ENCODE results near the gene ZW10. TPM values are rescaled to one million over a fixed set of nuclear protein-coding genes. Genes with fewer than 3 reads are reported as not detected.
"Not testable (repeated sequence)": the region's sequence is repeated elsewhere in the genome, so short reads cannot be mapped to it uniquely, and the experiment has no call there.

Gene ZW10
- total RNA-seq, 1 donor, result 4.9 TPM

DNA sequence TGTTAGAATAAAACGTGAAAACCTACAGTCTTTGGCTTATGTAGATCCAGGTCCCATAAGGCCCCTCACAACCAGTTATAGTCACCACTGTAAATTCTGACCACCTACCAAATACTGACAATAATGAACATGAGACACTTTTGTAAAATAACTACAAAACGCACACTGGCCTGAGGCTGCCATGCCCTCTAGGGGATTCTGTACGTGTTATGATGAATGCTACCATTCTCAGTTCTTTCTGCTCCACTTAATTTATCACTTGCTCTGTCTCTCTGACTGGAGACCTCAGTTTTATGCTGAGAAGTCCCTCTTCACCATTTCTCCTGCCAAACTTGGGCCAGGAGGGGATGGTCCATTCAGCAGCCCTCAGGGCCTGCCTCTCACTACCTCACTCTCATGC is 48.7 kb downstream of the ZW10 start:
- no peaks in the 10 kb centered on the region for H3K9me3 ChIP-seq (ENCODE audit: low read depth, low read length)
- H3K27me3 ChIP-seq (ENCODE audit: insufficient read depth, low read length), result no peaks in the 10 kb centered on the region
- no peaks in the 10 kb centered on the region for H3K4me1 ChIP-seq (ENCODE audit: insufficient read depth, low read length)
- H3K4me3 ChIP-seq (ENCODE audit: low read length), result no peak overlapping the region

DNA sequence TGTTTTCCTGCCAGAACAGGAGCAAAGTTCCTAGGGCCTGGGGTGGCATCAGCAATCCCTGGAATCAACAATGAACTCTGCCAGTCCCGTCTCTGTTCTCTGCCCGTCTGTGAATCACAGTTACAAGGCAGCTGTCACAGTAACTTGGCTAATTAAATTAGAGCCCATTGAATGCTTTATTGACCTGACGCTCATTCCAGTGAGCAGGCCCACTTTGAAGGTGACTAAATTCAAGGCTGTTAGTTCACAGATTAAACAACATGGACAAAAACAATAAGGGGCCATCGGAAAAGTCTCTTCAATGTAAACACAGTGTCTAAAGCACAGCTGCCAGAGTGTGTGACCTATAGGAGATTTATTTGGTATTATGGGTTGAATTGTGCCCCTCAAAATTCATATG is 49.7 kb downstream of the ZW10 start:
- Histone ChIP-seq H3K4me1 (ENCODE audit: insufficient read depth, low read length) (no peaks in the 10 kb centered on the region), H3K4me3 (ENCODE audit: low read length) (no peak overlapping the region), H3K27me3 (ENCODE audit: insufficient read depth, low read length) (no peaks in the 10 kb centered on the region), H3K9me3 (ENCODE audit: low read depth, low read length) (no peaks in the 10 kb centered on the region)

DNA sequence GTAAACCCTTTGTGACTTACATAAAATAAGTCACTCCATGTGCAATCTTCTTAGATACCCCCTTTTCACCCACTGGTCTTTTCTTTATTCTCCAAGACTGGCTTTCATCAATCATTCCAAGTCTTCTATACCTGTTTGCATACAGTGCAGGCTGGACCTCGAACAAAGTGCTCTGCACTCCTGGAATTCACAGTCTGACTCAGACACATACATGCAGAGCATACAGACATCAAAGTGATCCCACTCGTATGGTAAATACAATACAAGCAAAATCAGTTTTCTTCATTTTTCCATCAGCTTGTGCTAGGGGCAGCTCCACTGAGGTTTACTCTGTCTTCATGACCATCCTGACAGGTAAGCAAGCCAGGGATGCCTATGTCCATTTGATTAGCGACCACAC is 50.6 kb downstream of the ZW10 start:
- Histone ChIP-seq H3K27me3 (ENCODE audit: insufficient read depth, low read length) (no peaks in the 10 kb centered on the region), H3K4me1 (ENCODE audit: insufficient read depth, low read length) (no peaks in the 10 kb centered on the region), H3K4me3 (ENCODE audit: low read length) (no peak overlapping the region), H3K9me3 (ENCODE audit: low read depth, low read length) (no peaks in the 10 kb centered on the region)

DNA sequence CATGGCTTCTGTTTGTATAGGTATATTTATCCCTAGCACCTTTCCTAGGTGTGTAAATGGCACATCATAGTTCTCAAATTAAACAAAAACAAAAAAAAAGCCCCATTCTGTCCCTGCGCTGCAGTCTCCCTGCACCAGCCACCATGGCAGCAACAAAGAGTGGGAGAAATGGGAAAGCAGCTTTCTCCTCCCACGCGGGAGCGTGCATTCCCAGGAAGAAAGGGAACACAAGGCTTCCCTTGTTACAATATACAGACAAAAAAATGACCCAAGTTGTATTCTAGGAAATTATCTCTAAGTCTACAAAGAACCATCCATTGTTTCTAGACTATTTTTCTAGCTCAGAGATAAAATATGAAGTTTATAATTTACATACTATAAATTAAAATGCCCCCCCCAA is 51.3 kb downstream of the ZW10 start:
- Histone ChIP-seq H3K4me3 (ENCODE audit: low read length) (no peak overlapping the region), H3K27me3 (ENCODE audit: insufficient read depth, low read length) (no peaks in the 10 kb centered on the region), H3K4me1 (ENCODE audit: insufficient read depth, low read length) (no peaks in the 10 kb centered on the region), H3K9me3 (ENCODE audit: low read depth, low read length) (no peaks in the 10 kb centered on the region)

DNA sequence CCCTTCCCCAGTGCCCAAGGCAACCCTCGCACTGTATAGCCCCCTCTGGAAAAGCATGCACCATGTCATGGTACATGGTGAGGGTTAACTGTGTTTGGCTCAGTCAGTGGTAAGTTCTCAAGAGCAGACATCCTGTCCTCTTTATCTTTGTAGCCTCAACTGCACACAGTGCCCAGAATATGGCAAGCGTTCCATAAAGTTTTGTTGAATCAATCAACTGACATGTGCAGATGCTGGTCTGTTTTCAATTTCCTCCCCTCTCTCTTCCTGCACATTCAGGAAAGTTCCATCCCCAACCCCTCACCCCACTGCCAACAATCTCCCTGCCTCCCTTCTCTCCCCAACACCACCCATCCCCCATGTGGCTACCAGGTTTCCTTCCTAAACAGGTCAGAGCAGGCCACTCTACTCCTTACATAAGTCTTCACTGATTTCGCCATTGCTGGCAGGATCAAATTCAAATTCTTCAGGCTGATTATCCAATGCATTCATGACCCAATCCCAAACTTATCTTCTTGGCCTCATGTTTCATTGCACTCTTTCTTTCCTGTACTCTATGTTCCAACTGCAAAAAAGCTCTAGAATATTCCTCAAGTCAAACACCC is 51.9 kb downstream of the ZW10 start:
- no peaks in the 10 kb centered on the region for H3K4me1 ChIP-seq (ENCODE audit: insufficient read depth, low read length)
- no peaks in the 10 kb centered on the region for H3K27me3 ChIP-seq (ENCODE audit: insufficient read depth, low read length)
- H3K4me3 ChIP-seq (ENCODE audit: low read length), result no peak overlapping the region
- no peaks in the 10 kb centered on the region for H3K9me3 ChIP-seq (ENCODE audit: low read depth, low read length)

DNA sequence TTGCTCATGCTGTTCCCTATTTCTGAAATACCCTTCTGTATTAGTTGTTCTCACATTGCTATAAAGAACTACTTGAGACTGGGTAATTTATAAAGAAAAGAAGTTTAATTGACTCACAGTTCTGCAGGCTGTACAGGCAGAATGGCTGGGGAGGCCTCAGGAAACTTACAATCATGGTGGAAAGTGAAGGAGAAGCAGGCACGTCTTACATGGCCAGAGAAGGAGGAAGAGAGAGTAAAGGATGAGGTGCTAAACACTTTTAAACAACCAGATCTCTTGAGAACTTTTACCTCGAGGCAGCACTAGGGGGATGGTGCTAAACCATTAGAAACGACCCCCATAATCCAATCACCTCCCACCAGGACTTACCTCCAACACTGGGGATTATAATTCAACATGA is 53.0 kb downstream of the ZW10 start:
- H3K4me1 ChIP-seq (ENCODE audit: insufficient read depth, low read length); H3K9me3 ChIP-seq (ENCODE audit: low read depth, low read length); H3K27me3 ChIP-seq (ENCODE audit: insufficient read depth, low read length); H3K4me3 ChIP-seq (ENCODE audit: low read length): not testable (repeated sequence)

DNA sequence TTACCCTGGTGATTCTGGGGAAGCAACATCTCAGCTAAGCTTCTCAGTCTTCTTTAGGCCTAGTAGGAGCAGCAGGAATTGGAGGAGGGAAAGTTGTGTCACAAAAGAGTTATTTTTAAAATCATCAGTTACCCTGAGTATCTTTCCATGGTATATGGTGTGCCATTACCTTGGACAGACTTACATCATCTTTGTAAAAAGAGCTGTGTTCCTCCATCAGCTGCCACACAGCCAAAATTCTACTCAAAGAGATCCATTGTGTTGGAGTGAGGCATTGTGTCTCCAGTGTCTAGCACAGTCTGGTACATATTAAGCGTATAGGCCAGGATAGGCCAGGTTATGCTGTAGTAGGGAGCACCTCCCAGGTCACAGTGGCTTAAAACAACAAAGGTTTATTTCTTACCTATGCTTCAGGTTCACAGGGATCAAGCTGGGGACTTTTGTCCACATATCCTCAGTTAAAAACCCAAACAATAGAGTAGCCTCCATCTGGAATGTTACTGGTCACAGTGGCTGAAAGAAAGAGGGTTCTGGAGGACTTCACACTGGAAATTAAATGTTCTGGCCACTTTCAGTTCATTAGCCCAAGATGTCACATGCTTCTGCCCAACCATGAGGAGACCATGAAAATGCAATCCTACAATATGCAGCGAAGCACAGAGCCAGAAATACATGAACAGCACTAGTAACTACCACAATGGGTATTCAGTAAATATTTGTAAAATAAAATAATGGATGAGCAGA is 57.4 kb downstream of the ZW10 start:
- Histone ChIP-seq H3K9me3 (ENCODE audit: low read depth, low read length) (no peaks in the 10 kb centered on the region), H3K4me3 (ENCODE audit: low read length) (no peak overlapping the region), H3K4me1 (ENCODE audit: insufficient read depth, low read length) (no peaks in the 10 kb centered on the region), H3K27me3 (ENCODE audit: insufficient read depth, low read length) (no peaks in the 10 kb centered on the region)

DNA sequence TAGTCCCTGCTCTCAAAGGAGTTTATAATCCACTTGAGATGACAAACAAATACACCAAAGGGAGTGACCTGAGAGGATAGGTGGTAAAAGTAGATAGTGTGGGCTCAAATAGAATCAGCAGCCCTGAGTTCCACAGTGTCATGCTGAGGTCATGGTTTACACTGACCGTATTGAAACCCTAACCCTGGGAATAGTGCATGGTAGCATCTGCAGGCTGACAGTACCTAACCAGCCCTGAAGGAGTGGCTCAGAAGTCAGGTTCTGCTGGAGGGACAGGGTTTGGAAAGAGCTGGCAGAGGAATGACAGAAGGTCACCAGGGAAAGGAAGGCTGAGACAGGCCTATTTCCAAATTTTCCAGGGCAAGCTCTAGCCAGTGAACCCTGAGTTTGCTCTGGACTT is 58.2 kb downstream of the ZW10 start:
- Histone ChIP-seq H3K4me3 (ENCODE audit: low read length) (no peak overlapping the region), H3K27me3 (ENCODE audit: insufficient read depth, low read length) (no peaks in the 10 kb centered on the region), H3K9me3 (ENCODE audit: low read depth, low read length) (peaks cover 1% of the 10 kb centered on the region), H3K4me1 (ENCODE audit: insufficient read depth, low read length) (no peaks in the 10 kb centered on the region)

DNA sequence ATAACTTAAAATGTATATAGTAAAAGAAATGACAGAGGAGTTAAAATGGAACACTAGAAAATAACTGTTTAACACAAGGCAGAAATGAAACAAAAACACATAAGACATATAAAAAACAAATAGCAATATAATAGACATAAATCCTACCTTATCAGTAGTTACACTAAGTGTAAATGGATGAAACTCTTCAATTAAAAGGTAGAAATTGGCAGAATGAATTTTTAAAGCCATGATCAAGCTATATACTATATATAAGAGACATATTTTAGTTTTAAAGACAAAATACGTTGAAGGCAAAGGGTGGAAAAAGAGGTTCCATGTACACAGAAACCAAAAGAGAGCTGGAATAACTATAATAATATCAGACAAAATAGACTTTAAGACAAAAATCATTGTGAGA is 62.5 kb downstream of the ZW10 start:
- Histone ChIP-seq H3K4me1 (ENCODE audit: insufficient read depth, low read length) (no peaks in the 10 kb centered on the region), H3K4me3 (ENCODE audit: low read length) (no peak overlapping the region), H3K9me3 (ENCODE audit: low read depth, low read length) (peaks cover 7% of the 10 kb centered on the region), H3K27me3 (ENCODE audit: insufficient read depth, low read length) (no peaks in the 10 kb centered on the region)

DNA sequence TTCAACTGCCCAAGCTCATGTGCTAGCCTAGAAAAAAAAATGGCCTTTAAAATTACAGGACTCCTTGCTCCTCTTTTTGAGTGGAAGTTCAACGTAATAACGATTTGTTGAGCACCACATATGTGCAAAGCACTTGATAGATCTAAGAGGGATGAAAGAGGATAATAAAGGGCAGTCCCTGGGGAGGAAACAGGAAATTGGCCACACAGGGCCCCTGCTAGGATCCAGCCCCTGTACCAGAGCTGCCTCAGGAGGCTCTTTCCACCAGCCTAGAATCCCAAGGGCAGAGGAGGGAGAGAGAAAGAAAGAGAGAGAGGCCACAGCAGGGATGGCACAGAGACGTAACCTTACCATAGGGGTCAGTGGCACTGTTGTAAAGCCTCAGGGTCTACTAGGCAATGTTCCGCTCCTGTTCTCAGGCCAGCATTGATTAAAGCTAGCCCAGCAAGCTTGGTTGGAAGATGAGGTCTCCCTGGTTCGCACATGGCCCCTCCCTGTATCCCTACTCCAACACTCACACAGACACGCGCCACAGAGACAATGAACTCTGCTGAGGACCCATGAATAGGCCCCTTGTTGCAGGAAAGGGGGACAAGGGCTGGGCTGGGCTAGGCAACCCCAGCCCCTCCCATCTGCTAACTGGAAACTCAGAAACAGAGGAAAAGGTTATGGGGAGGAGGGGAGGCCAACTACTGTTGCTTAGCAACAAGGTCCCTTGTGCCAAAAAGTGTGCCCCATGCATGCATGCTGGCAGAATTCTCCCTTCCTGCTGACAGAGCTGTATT is 67.4 kb downstream of the ZW10 start, which contains the start of gene TMPRSS5:
TMPRSS5 (minus strand) TSS at position 438 of the 785 bp plus-strand sequence; CDS start at position 354, 84 bp downstream.
- no peaks in the 10 kb centered on the region for H3K4me1 ChIP-seq (ENCODE audit: insufficient read depth, low read length)
- H3K27me3 ChIP-seq (ENCODE audit: insufficient read depth, low read length), result no peaks in the 10 kb centered on the region
- H3K4me3 ChIP-seq (ENCODE audit: low read length), result no peak within 1 kb of the TSS
- H3K9me3 ChIP-seq (ENCODE audit: low read depth, low read length), result peaks cover 7% of the 10 kb centered on the region

DNA sequence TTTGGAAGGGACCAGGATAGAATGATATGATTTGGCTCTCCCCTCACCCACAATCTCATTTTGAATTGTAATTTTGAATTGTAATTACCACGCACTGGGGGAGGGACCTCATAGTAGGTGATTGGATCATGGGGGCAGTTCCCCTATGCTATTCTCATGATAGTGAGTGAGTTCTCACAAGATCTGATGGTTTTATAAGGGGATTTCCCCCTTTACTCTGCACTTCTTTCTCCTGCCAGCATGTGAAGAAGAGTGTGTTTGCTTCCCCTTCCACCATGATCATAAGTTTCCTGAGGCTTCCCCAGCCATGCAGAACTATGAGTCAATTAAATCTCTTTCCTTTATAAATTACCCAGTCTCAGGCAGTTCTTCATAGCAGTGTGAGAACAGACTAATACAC is 69.9 kb downstream of the ZW10 start:
- not testable (repeated sequence) for H3K9me3 ChIP-seq (ENCODE audit: low read depth, low read length); H3K4me3 ChIP-seq (ENCODE audit: low read length); H3K4me1 ChIP-seq (ENCODE audit: insufficient read depth, low read length); H3K27me3 ChIP-seq (ENCODE audit: insufficient read depth, low read length)

DNA sequence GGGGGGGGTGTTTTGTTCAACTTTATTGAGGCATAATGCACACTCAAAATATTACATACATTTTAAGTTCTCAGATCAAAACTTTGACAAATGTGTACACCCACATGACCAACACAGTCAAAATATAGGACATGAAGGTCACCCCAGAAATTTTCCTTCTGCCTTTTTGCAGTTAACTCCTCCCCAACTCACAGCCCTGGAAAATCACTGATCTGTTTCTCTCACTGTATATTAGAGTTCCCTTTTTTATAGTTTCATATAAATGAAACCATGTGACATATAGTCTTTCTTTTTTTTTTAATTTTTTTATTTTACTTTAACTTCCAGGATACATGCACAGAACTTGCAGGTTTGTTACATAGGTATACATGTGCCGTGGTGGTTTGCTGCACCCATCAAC is 72.0 kb downstream of the ZW10 start:
- Histone ChIP-seq H3K9me3 (ENCODE audit: low read depth, low read length) (no peaks in the 10 kb centered on the region), H3K4me1 (ENCODE audit: insufficient read depth, low read length) (no peaks in the 10 kb centered on the region), H3K27me3 (ENCODE audit: insufficient read depth, low read length) (no peaks in the 10 kb centered on the region), H3K4me3 (ENCODE audit: low read length) (no peak overlapping the region)

DNA sequence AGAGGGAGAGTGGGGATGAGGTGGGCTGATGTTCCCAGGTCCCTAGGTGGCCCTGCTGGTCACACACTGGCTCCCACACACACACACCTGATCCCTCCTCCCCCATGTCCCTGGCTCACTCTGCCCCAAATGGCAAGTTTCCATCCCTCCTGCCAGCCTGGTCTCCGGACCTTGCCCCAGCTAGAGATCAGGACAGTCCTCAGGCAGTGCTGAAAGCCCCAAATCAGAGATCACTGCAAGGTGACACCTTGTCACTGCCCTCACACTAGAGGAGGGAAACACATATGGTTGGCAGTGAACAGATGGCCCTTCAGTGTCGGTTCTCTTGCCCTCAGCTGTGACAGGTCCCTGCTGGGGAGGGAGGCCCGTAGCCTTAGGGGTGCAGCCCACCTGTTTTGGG is 75.0 kb downstream of the ZW10 start:
- no peaks in the 10 kb centered on the region for H3K9me3 ChIP-seq (ENCODE audit: low read depth, low read length)
- no peaks in the 10 kb centered on the region for H3K27me3 ChIP-seq (ENCODE audit: insufficient read depth, low read length)
- H3K4me3 ChIP-seq (ENCODE audit: low read length), result no peak overlapping the region
- no peaks in the 10 kb centered on the region for H3K4me1 ChIP-seq (ENCODE audit: insufficient read depth, low read length)

DNA sequence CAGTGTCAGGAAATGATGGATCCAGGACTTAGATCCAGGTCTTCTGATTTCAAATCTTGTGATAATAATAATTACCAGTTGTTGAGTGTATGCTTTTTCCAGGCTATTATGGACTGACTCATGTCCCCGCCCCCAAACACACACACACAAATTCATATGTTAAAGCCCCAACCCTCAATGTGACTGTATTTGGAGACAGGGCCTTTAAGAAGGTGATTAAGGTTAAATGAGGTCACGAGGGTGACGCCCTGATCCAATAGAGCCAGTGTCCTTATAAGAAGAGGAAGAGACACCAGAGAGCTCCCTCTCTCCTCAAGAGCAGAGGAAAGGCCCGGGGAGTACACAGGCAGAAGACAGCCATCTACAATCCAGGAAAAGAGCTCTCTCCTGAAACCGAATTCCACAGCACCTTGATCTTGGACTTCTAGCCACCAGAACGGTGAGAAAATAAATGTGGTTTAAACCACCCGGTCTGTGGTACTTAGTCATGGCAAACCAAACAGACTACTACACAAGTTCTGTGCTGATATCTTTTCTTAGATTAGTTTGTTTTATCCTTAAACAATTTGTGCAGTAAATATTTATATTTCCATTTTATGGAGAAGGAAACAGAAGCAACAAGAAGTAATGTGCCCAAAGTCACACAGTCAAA is 75.6 kb downstream of the ZW10 start:
- Histone ChIP-seq H3K4me1 (ENCODE audit: insufficient read depth, low read length) (no peaks in the 10 kb centered on the region), H3K9me3 (ENCODE audit: low read depth, low read length) (no peaks in the 10 kb centered on the region), H3K27me3 (ENCODE audit: insufficient read depth, low read length) (no peaks in the 10 kb centered on the region), H3K4me3 (ENCODE audit: low read length) (no peak overlapping the region)

DNA sequence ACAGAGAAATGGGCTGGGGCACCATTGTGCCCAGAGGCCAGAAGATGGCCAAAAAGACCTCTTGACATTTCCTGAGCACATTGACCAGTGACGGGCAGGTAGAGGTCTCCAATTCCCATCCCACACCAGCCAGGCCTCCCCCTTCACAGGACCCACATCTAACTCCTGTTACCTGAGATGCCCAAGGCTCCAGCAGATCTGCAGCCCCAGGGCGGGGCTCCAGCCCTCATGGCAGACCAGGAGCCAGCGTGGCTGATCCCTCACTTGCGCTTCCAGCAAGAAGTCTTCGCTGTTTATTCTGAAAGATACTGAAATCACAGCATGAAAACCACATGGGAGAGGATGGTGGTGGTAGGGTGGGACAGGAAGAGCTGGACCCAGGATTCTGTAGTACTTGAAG is 76.4 kb downstream of the ZW10 start:
- H3K4me1 ChIP-seq (ENCODE audit: insufficient read depth, low read length), result no peaks in the 10 kb centered on the region
- H3K9me3 ChIP-seq (ENCODE audit: low read depth, low read length), result no peaks in the 10 kb centered on the region
- H3K27me3 ChIP-seq (ENCODE audit: insufficient read depth, low read length), result no peaks in the 10 kb centered on the region
- no peak overlapping the region for H3K4me3 ChIP-seq (ENCODE audit: low read length)

All from mononuclear cell (primary cell).